Activated CD4-positive, alpha-beta T cell treated with anti-CD3 and anti-CD28 coated beads for 1 hour (primary cell): ENCODE data around the gene KCNB1.
"Not testable (repeated sequence)": the region's sequence is repeated elsewhere in the genome, so short reads cannot be mapped to it uniquely, and the experiment has no call there.

ENCODE experiments used
- DNase-seq: peaks from one replicate; pipeline ENCODE4 v3.0.0-alpha.2; 2020

The KCNB1 gene

DNA sequence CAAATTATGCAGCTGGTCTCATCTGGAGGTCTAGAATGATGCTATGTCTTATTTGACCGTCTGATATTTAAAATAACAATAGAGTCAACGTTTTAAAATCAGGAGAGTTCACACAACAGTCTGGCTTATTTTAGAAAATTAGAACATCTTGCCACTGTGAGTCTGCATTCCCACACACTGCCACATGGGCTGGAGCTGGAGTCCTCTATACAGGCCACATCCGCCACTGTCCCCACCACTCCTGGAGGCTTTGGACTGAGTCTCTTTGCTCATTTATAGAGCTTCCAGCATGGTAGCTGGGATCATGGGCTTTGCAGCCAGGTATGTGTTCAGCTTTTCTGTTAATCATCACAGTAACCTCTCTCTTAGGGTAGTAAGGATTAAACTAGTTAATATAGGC lies 135.8 kb downstream of the KCNB1 start:
- DNase-seq = no peak

DNA sequence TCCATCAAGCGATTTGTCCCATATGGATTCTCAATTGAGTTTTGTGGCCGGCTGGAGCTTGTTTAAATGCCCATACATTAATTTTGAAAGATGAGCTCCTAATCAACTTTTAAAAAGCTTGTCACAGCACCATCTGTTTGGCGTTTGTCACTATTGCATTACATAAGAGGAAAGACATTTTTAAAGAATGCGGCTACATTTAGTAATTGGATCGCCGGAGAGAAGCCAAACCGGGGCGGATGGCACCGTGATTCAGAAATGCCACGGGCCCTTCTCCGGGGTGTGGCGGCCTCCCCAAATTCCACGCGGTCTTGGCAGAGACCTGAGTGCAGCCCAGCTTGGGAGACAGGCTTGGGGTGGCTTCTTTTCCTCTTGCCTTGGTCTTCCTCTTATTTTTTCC lies 136.9 kb downstream of the KCNB1 start:
- DNase-seq = no peak

DNA sequence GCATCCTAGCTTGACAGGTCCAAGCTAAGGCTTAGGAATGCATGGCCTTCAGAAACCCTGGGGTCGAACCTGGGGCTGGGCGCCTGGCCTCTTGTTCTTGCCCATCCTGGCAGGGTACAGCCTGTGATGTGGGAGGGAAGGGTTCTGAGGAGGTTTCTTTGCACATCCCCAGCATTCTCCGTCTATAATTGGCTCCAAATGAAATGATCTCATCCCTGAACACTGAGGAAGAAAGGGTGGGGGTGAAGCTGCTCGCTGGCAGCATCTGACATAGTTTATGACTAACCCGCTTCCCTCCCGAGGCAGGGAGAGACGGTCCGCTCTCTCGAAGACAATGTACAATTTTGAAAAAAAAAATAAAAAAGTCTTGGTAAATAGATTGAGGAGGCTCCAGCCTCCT lies 137.5 kb downstream of the KCNB1 start:
- DNase-seq = no peak

DNA sequence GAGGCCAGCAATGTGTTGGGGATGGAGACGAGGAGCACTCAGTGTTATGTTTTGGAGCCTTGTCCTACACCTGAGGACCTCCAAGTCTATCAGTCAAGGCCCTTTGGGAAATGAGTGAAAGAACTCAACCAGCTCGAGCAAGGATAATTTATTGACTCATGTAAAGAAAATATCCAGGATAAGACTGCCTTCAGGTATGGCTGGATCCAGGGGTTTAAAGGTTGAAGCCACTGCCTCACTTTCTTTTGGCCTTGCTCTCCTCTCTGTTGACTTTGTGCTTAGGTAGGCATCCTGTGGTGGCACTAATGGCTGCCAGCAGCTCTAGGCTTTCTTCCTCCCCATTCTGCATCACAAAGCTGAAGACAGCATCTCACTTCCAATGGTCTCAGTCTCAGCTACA lies 138.3 kb downstream of the KCNB1 start:
- DNase-seq = no peak

DNA sequence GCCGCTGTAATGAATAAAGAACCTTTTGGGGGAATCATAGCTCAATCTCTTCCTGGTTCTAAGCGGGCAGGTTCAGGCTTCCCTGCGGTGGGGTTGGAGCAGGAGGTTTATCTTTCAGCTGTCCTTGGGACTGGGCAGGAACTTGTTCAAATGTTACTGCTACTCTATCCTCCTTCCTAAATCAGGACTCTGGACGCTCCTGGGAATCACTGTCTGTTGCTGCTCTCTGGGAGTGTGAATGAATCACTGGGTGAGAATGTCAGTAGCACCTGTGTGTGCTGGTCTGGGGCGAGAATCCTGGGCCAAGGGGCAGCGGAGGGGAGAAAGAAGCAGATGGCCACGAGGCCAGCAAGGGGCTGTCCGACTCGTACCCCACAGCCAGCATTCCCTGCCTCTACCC lies 139.2 kb downstream of the KCNB1 start:
- DNase-seq = no peak

DNA sequence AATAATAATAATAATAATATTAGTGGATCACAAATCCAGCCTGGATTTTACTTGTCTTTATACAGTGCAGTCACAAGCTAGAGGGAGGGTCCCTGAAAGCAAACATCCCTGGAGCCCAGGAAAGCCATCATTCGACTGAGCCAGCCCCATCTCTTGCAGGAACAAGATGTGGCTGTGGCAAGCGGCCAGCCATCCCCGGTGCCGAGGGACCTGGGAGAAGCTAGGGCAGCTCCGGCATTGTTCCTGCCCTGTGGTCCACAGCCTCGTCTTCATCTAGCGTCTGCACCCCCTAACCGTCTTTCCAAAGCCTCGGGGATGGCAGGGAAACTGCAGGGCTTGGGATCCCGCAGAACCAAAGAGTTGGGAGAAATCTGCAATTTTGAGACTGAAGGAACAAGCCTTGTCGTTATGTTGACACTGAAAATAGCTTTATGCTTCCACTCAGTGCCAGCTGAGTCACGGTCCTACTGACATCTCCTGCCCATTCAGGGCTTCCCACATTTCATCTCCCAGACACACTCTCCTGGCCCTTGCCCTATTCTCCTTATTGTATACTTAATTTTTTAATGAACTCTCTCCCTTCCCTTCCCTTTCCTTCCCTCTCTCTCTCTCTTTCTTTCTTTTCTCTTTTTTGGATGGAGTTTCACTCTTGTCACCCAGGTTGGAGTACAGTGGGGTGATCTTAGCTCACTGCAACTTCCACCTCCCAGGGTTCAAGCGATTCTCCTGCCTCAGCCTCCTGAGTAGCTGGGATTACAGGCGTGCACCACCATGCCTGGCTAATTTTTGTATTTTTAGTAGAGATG lies 142.1 kb downstream of the KCNB1 start:
- no peak for DNase-seq

DNA sequence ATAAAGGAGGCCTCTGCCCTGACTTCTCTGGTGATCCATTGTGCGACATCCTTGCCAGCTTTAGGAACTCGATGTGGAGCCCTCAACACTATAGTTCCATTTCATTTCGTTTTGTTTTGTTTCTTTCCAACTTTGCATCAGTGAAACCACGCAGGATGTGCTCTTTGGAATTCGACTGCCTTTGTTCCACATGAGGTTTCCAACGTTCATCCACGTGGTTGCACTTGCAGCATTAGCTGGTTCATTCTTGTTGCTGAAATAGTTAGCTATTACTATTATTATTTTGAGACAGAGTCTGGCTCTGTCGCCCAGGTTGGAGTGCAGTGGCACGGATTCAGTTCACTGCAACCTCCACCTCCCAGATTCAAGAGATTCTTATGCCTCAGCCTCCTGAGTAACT lies 143.3 kb downstream of the KCNB1 start:
- no peak for DNase-seq

DNA sequence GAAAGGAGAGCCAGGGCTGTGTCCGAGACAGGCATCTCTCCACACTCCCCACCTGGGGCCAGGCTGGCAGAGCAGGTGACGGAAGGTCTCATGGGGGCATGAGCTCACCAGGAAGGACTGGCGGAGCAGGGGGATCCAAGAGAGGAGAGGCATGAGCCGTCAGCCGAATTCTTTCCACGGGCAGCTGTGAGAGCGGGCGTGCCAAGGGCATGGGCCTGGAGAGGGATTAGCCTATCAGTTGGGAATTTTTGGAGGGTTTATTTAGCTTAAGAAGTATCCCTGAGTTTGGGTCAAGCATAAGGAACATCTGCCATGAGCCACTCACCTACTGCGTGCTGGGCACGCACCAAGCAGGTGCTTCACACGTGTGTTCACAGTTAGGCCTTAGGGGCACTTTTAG lies 144.4 kb downstream of the KCNB1 start:
- DNase-seq = no peak

DNA sequence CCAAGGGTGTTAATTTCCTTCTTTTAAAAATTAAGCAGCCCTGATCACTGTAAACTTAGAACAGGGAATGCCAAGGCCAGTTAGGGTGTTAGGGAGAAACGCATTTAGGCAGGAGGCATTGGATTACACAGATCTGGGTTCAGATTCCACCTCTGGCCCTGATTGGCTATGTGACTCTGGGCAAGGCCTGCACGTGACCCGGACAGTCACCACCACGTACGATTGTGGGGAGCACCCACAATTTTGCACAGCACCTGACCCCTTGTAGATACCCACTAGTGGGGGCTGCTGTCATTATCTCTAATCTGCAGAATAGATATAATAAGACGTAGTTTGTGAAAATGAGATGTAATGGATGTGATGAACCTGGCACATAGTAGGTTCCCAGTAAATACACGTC lies 145.1 kb downstream of the KCNB1 start:
- no peak for DNase-seq

DNA sequence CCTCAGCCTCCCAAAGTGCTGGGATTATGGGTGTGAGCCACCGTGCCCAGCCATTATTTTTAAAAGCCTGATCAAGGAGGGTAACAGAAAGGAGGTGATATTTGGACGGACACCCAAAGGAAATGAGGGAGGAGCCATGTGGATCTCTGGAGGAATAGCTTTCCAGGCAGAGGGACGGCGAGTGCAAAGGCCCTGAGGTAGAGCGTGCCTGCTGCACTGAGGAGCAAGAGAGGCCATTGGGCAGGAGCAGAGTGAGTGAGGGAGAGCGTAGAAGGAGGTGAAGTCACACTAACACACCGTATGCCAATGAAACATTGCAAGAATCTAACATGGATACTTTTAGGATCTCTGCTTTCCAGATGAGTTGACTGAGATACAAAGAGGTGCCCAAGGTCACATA lies 145.7 kb downstream of the KCNB1 start:
- DNase-seq = no peak

DNA sequence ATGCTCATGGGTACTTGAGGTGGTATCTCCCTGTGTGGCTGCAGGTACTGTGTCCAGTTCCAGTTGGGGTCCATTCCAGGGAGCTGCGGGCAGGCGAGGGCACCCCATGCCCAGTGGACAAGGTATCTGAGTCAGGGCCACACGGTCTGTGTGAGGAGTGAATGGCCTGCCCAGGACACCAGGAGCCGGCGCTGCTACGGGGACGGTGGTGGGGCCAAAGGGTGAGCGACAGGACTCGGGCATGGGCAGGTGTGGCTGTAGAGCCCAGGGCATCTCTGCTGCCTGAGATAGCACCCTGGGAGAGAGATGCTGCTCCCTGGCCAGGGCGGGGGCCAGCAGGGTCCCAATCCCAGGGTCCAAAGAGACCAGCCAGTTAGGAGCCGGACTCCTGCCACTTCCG lies 147.0 kb downstream of the KCNB1 start:
- DNase-seq = no peak

DNA sequence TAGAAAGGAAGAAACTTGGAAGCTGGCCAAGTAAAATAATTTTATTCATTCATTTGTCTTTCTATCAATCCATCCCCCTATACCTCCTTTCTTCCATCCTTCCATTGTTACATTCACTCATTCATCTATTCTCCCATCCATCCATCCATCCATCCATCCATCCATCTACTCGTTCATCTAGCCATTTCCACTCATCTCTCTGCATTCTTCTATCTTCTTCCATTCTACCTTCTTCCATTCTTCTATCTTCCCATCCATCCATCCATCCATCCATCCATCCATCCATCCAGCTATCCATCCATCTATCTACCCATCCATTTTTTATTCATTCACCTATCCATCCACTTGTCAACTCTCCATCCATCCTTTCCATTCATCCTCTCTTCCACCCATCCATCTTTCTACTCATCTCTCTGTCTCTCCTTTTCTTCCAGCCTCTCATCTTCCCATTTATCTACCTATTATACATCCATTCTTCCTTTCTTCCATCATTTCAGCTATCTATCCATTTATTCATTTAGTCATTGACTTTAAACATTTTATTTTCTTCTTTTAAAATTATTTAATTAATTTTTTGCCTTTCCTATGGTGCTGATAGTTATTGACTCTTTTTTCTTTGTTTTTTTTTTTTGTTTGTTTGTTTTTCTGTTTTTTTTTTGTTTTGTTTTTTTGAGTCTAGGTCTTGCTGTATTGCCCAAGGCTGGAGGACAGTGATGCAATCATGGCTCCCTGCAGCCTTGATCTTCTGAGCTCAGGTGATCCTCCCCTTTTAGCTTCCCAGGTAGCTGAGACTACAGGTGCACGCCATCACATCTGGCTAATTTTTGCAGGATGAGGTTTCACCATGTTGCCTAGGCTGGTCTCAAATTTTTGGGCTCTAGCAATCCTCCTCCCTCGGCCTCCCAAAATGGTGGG lies 151.5 kb downstream of the KCNB1 start:
- no peak for DNase-seq

DNA sequence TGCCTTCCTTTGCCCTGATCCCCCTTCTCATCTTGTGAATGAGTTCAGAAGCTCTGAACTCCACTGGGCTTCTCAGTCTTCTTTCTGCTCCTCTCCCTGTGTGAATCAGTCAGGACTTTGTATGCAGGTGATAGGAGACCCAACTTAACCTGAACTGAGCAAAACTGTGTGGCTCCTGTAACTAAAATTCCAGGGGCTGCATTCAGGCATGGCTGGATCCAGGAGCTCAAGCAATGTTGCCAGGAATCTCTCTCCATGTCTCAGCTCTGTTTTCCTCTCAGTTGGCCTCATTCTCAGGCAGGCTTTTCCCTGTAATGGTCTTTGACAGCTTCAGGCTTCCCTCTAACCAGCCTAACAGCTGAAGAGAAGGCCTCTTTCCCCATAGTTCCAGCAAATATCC lies 153.7 kb downstream of the KCNB1 start:
- no peak for DNase-seq

DNA sequence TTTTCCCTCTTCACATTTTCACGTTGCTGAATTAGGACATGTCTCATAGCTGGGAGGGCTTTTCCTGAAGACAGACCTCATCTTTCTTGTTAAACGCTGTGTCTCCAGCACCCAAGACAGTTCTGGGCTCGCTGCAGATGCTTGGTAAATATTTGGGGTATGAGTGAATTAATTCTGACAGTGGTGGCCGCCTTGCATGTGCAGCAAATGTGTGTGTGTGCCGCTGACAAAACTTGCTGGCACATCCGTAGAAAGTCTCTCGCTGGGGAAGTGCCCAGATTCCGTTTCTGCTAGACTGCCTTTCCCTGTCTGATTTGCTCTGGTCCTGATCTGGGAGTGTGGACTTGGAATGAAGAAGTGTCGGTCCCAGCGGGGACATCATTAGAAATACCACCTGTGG lies 156.4 kb downstream of the KCNB1 start:
- no peak for DNase-seq

DNA sequence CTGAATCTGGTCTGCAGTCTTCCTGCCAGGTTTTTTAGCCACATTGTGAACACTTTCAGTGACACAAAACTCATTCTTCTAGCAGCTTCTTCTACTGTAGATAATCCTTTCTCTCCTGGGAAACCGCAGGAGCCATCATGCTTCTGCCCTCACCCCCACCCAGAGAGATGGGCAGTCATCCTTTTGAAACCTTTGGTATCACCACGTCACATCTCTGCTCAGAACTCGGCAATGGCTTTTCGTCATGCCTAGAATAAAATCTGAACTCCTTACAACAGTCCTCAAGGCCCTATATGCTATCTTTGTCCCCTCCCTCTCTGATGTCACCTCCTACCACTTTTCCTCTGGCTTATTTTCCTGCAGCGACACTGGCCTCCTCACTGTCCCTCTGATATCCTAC lies 158.2 kb downstream of the KCNB1 start:
- DNase-seq = no peak

DNA sequence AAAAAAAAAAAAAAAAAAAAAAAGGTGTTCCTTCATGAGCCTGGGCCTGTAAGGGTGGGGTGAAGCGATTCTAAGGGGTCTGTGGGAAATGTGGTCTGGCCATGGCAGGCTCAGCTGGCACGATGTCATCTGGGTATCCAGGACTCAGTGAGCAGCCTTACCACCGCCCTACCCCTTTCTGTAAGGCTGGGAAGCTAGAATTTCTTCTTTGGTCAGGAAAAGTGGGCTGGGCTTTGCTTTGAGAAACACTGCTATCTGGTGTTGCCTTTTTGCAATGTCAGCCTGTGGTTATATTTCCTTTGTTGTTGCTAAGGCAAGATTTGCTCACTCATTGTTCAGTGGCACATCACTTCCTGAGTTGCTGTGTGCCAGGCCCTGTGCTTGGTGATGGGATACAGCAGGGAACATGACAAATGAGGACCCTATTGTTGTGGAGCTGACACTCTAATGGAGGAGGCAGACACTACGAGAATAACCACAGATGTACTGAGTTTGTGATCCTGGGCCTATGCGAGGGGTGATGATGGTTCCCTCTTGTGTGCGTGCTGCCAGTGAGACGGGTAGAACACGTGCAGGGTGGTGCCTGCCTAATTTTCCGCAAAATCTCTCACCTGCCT lies 158.7 kb downstream of the KCNB1 start:
- no peak for DNase-seq

DNA sequence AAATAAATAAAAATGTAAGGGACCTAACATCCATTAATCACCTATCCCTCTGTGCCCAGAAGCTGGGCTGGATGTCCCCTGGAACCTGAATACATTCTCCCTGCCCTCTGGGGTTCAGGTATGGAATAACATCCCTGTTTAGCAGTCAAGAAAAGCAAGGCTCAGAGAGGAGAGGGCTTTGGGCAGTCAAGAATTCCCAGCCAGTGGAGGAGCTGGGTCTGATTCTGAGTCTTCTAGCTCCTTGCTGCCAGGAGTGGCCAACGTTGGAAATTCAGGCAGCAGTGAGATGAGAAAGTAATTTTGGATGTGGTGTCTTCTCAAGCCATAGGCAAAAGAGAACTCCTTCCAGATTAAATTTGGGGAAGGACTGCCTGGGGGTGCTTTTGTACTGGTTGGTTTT lies 162.0 kb downstream of the KCNB1 start:
- DNase-seq = no peak

DNA sequence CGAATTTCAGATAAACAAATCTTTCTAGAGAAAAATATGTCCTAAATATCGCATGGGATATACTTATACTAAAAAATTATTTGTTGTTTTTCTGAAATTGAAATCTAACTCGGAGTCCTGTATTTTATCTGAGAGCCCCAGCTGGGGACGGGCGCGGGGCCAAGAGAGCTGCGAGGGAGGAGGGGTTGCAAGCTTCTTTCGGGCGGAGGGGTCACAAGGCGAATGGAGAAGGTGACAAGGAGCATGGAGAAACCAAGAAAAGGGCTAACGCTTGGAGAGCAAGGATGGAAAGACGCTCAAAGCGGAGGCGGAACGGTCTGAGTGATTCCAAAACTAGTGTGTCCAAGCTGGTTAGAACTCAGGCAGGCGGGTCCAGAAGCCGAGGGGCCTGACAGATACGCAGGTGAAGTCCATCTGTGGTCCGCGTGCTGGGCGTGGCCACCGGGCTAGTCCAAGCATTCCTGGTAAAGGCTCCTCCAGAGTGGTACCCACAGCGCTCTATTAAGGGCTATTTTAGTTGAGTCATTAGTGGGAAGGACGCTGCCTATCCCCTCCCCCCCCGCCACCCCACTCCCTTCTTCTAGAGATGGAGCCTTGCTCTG lies 163.2 kb downstream of the KCNB1 start:
- no peak for DNase-seq

DNA sequence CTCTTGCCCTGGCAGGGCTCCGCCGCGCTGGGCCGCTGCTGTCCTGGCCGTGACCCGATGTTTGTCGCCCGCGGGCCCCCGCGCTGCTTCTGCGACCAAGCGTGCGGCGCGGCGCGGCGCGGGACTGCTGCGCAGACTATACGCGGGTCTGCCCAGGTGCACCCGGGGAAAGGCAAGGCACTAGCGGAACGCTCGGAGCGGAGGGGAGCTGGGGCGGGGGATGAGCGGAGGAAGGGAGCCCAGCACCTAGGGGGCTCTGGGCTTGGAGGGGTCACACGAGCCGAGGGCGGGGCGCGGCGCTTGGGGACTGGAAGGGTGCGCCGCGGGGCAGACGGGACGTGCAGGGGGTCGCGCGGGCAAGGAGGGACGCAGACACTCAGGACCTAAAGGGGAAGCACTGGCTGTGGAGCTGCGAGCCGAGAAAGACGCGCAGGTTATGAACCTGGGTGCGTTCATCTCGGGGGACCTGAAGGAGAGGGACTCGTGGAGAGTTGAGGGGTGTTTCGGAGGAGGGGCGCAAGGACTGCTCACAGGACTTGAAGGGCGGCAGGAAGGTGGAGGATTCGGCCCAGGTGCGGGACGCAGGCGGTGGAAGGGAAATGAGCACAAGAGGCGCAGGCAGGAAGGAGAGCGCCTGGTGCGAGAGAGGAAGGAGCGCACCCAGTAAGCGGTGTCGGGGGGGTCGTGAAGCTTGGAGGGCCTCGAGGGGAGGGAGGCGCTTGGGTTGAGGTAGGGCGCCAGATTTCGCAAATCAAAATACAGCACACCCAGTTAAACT lies 163.8 kb downstream of the KCNB1 start:
- DNase-seq = no peak

DNA sequence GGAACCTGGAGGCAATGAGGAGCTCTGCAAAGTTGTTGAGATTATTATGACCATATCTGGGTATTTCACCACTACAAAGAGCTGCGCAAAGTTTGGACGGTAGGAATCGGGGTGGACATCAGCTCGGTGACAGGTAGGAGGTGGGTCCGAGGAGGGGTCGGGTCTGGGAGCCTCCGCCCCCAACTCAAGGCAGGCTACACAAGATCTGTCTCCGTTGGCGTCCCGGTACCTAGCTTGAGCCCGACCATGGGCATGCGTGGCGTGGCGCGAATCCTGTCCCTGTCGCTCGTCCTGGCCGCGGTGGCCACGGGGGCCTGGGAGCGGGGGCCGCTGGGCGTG lies 164.4 kb downstream of the KCNB1 start:
- no peak for DNase-seq

DNA sequence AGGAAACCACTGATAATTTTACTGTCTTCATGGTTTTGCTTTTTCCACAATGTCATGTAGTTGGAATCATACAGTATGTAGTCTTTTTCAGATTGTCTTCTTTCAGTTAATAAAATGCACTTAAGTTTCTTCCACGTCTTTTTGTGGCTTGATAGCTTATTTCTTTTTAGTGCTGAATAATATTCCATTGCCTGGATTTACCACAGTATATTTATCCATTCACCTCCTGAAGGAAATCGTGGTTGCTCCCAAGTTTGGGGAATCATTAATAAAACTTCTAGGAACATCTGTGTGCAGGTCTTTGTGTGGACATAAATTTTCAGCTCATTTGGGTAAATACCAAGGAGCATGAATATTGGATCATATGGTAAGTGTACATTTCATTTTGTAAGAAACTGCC lies 165.8 kb downstream of the KCNB1 start:
- no peak for DNase-seq

DNA sequence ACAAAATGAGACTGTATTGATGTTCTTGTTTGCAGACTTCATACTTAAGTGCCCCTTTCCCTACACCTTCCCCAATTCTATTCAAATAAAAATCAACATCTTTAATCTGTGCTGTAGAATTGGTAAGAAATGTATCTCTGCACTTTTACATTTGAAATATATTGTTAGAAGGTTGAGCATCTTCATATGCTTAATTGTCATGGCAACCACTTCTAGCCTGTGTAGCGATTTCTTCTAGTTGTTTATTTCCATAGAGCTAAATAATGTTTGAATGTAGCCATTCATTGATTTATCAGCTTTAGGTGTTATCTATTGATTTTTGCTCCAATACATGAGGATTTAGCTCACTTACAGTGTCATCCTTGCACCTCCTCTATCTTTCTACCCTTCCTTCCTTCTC lies 166.9 kb downstream of the KCNB1 start:
- no peak for DNase-seq

DNA sequence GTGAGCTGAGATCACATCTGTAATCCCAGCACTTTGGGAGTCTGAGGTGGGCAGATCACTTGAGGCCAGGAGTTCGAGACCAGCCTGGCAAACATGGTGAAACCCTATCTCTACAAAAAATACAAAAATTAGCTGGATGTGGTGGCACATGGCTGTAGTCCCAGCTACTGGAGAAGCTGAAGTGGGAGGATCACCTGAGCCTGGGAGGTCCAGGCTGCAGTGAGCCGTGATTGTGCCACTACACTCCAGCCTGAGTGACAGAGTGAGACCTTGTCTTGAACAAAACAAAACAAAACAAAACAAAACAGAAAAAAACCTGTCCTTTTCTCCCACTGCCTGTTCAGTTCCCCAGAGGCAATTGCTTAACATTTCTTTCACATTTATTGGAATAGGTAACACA lies 168.4 kb downstream of the KCNB1 start:
- not testable (repeated sequence) for DNase-seq
